HFF-Myc (cell line): ENCODE measurements around the gene STAG1.

Experiments used
- DNase-seq: peaks from one replicate; pipeline ENCODE4 v3.0.0-alpha.2; 2011; ENCODE audit warnings: low read depth; ENCODE audit errors: extremely low read depth
- H3K4me3 ChIP-seq: replicated peaks from 2 replicates; pipeline ENCODE4 v1.5.1; 2011; ENCODE audit warnings: low read depth, mild to moderate bottlenecking, control low read depth, low read length
- CTCF ChIP-seq: IDR thresholded peaks from 2 replicates; pipeline ENCODE4 v1.5.1; 2012; ENCODE audit warnings: mild to moderate bottlenecking, low read depth, low read length, control low read depth; ENCODE audit errors: missing control alignments

STAG1 gene

GRCh38 chr3:136703429-136703828, 48.7 kb downstream of the STAG1 start:
- no peak for DNase-seq
- TF ChIP-seq CTCF = no peak
- H3K4me3 ChIP-seq = no peak overlapping the region

- DNase-seq = no peak
- TF ChIP-seq CTCF = no peak
- H3K4me3 ChIP-seq = no peak overlapping the region
Observed at GRCh38 chr3:136699271-136699828, 52.8 kb downstream of the STAG1 start.

GRCh38 chr3:136698361-136698760, 53.8 kb downstream of the STAG1 start:
- H3K4me3 ChIP-seq = no peak overlapping the region
- DNase-seq = no peak
- TF ChIP-seq CTCF = no peak

- TF ChIP-seq CTCF = no peak
- no peak for DNase-seq
- no peak overlapping the region for H3K4me3 ChIP-seq
Observed at GRCh38 chr3:136696797-136697196, 55.4 kb downstream of the STAG1 start.

GRCh38 chr3:136694321-136694720, 57.9 kb downstream of the STAG1 start:
- no peak overlapping the region for H3K4me3 ChIP-seq

GRCh38 chr3:136690599-136690998, 61.6 kb downstream of the STAG1 start:
- H3K4me3 ChIP-seq = no peak overlapping the region
- no peak for TF ChIP-seq CTCF

More at GRCh38 chr3:136694321-136694720, 57.9 kb downstream of the STAG1 start:
- TF ChIP-seq CTCF = no peak
- DNase-seq = no peak

GRCh38 chr3:136685882-136686281, 66.3 kb downstream of the STAG1 start:
- TF ChIP-seq CTCF = no peak
- DNase-seq = no peak
- H3K4me3 ChIP-seq = no peak overlapping the region

More at GRCh38 chr3:136690599-136690998, 61.6 kb downstream of the STAG1 start:
- no peak for DNase-seq
